Esophagus squamous epithelium (tissue), 5 donors: Measurements from ENCODE around the gene CYREN. TPM values are rescaled to one million over a fixed set of nuclear protein-coding genes. Genes with fewer than 3 reads are reported as not detected.

ENCODE experiments used
- DNase-seq: peaks from one replicate; lab custom pipeline; 2025; lab: John Stamatoyannopoulos, UW
- H3K27ac ChIP-seq, 4 donors: fragments of 200-600 bp; sonication (generic); one replicate each; pipeline ENCODE4 v1.5.1; 2016 to 2019; ENCODE audit warnings: mild to moderate bottlenecking in 1 of 4
- H3K27me3 ChIP-seq, 4 donors: fragments of 200-600 bp; sonication (generic); 1 replicate in 3 of 4; 2 replicates in 1 of 4; pipeline versions ENCODE4 v1.5.1 to v1.6.0; 2017 to 2021; ENCODE audit warnings: antibody characterized with exemption in 1 of 4
- H3K36me3 ChIP-seq, 3 donors: fragments of 200-600 bp; sonication (generic); one replicate each; pipeline ENCODE4 v1.5.1; 2016 to 2019
- H3K4me1 ChIP-seq, 3 donors: fragments of 200-600 bp; sonication (generic); one replicate each; pipeline ENCODE4 v1.5.1; 2017 to 2019
- H3K4me3 ChIP-seq, 4 donors: fragments of 200-600 bp; sonication (generic); 1 replicate in 3 of 4; 2 replicates in 1 of 4; pipeline ENCODE4 v1.5.1; 2016 to 2019; ENCODE audit warnings: mild to moderate bottlenecking in 2 of 4, moderate library complexity in 1 of 4
- H3K9me3 ChIP-seq, 3 donors: fragments of 200-600 bp; sonication (generic); one replicate each; pipeline ENCODE4 v1.5.1; 2016 to 2019
- CTCF ChIP-seq, 6 experiments: fragments of 450-650 bp in 4 of 6; fragments of 200-600 bp in 2 of 6; sonication (generic) in 2 of 6; IDR thresholded peaks; one replicate each; pipeline ENCODE4 v1.5.1; 2016 to 2019; ENCODE audit warnings: antibody characterized with exemption in 6 of 6, mild to moderate bottlenecking in 4 of 6, moderate library complexity in 4 of 6
- POLR2A ChIP-seq, 4 donors: fragments of 450-650 bp; IDR thresholded peaks; one replicate each; pipeline ENCODE4 v1.6.1; 2017; ENCODE audit warnings: antibody characterized with exemption in 4 of 4, mild to moderate bottlenecking in 4 of 4, moderate library complexity in 3 of 4
- WGBS, 2 donors: methylation state at CpG; one replicate each; pipeline ENCODE4 v1.1.5; 2018; 5-methylcytosine and 5-hydroxymethylcytosine counted together
- intact Hi-C: fragments of 100-400 bp; cut with DNase I; formaldehyde crosslinking; loops from one replicate; pipeline ENCODE4 v1.15.0; 2022
- total RNA-seq, 4 donors: library from RNA; depleted of rRNA; stranded (reverse); fragments of >200 nt; gene quantifications; one replicate each; pipeline ENCODE4 v1.1.0, GENCODE V29; 2016
- donor health status: DM: yes; HTN: yes; CAD: no.

Gene CYREN
- total RNA-seq, 4 donors from 2014 or later = 19.0 to 53.8 (median 35.4) TPM

GRCh38 chr7:135159359-135160085, 11.0 kb downstream of the CYREN start:
- H3K36me3 ChIP-seq = peaks cover 0 to 31% (median under 1%) of the 10 kb centered on the region in 3 donors
- no peak overlapping the region for H3K4me3 ChIP-seq
- peak overlapping the region in 3 of 4 donors; percentile 49 to 69 (median 60) for H3K27ac ChIP-seq
- peaks cover 0 to 22% (median 6%) of the 10 kb centered on the region in 3 donors for H3K9me3 ChIP-seq
- no peak for DNase-seq
- H3K4me1 ChIP-seq = peaks cover 0 to 46% (median 28%) of the 10 kb centered on the region in 3 donors
- H3K27me3 ChIP-seq = no peaks in the 10 kb centered on the region
- 90 to 92% methylated on average over 2 of the region's 2 CpGs for WGBS, 2 donors
- intact Hi-C loops = loop anchor here (10.0 kb wide), 2 partner anchors 175 to 475 kb away; partner anchors contain the start of gene AGBL3
- TF ChIP-seq CTCF (IDR thresholded peaks at IDR 0.05) = no peak
- no peak for TF ChIP-seq POLR2A (IDR thresholded peaks at IDR 0.05)

- intact Hi-C loops = no loop called here
- 77 to 87% methylated on average over 6 of the region's 6 CpGs for WGBS, 2 donors
- Histone ChIP-seq H3K4me3 (no peak overlapping the region), H3K4me1 (peaks cover 0 to 44% (median 28%) of the 10 kb centered on the region in 3 donors), H3K27ac (peak overlapping the region in 3 of 4 donors; percentile 16 to 60 (median 54)), H3K9me3 (peaks cover 0 to 22% (median 6%) of the 10 kb centered on the region in 3 donors), H3K27me3 (no peaks in the 10 kb centered on the region), H3K36me3 (peaks cover 0 to 25% (median 0%) of the 10 kb centered on the region in 3 donors)
- no peak for TF ChIP-seq POLR2A (IDR thresholded peaks at IDR 0.05)
- TF ChIP-seq CTCF (IDR thresholded peaks at IDR 0.05) = no peak
- no peak for DNase-seq
Observed at GRCh38 chr7:135158874-135159273, 11.6 kb downstream of the CYREN start.

DNA sequence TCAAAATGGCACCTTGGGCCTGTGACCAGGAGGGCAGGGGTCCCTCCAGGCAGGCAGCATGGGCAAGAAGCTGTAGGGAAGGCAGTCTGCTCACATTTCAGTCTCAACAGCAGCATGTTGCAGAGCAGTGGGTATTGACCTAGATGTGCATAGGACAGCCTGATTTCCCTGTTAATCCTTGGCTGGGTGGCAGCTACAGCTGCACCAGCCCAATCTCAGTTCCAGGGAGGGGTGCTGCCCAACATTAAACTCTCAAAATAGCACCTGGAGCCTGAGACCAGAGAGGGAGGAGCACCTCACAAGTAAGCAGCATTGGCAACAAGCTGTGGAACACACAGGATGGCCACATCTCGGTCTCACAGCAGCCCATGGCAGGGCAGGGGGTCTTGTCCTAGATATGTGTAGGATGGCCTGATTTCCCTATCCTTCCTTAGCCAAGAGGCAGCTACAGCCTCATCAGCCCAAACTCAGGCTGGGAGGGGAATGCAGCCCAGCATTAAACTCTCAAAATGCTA, 12.3 kb downstream of the CYREN start:
- Histone ChIP-seq H3K4me1 (peaks cover 0 to 44% (median 28%) of the 10 kb centered on the region in 3 donors), H3K27ac (peak overlapping the region in 2 of 4 donors; percentile 54 to 60), H3K9me3 (peaks cover 0 to 22% (median 6%) of the 10 kb centered on the region in 3 donors), H3K36me3 (peaks cover 0 to 18% (median 0%) of the 10 kb centered on the region in 3 donors), H3K27me3 (no peaks in the 10 kb centered on the region), H3K4me3 (no peak overlapping the region)
- intact Hi-C loops = no loop called here
- no peak for DNase-seq
- 92 to 100% methylated on average over 1 of the region's 1 CpG for WGBS, 2 donors
- TF ChIP-seq CTCF (IDR thresholded peaks at IDR 0.05) = no peak
- TF ChIP-seq POLR2A (IDR thresholded peaks at IDR 0.05) = no peak

DNA sequence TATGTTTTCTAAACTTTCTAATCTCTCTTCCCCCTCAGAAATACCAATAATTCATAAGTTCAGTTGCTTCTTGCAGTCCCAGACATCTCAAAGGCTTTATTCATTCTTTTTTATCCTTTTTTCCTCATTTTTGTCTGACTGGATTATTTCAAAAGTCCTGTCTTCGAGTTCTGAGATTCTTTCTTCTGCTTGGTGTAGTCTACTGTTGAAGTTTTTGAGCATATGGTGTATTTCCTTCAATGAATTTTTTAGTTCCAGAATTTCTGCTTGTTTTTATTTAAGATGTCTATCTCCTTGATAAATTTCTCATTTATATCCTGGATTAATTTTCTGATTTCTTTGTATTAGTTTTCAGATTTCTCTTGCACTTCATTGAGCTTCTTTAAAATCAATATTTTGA, 14.2 kb downstream of the CYREN start:
- no peak for DNase-seq
- Histone ChIP-seq H3K27ac (no peak overlapping the region), H3K36me3 (peaks cover 0 to 6% (median 0%) of the 10 kb centered on the region in 3 donors), H3K4me3 (no peak overlapping the region), H3K9me3 (peaks cover 0 to 22% (median 6%) of the 10 kb centered on the region in 3 donors), H3K27me3 (no peaks in the 10 kb centered on the region), H3K4me1 (peaks cover 0 to 34% (median 25%) of the 10 kb centered on the region in 3 donors)
- no peak for TF ChIP-seq POLR2A (IDR thresholded peaks at IDR 0.05)
- no peak for TF ChIP-seq CTCF (IDR thresholded peaks at IDR 0.05)
- WGBS, 2 donors = 89 to 97% methylated on average over 1 of the region's 1 CpG
- intact Hi-C loops = no loop called here

- intact Hi-C loops = no loop called here
- Histone ChIP-seq H3K9me3 (peaks cover 0 to 22% (median 6%) of the 10 kb centered on the region in 3 donors), H3K36me3 (peaks cover 0 to 6% (median 0%) of the 10 kb centered on the region in 3 donors), H3K4me3 (no peak overlapping the region), H3K4me1 (peaks cover 0 to 35% (median 19%) of the 10 kb centered on the region in 3 donors), H3K27me3 (no peaks in the 10 kb centered on the region), H3K27ac (no peak overlapping the region)
- WGBS, 2 donors = 92 to 100% methylated on average over 1 of the region's 1 CpG
- no peak for DNase-seq
- TF ChIP-seq POLR2A (IDR thresholded peaks at IDR 0.05) (no peak), CTCF (IDR thresholded peaks at IDR 0.05) (no peak)
Observed at GRCh38 chr7:135154734-135155133, 15.8 kb downstream of the CYREN start.
